Neural progenitor cell (in vitro differentiated cells): ENCODE measurements around the gene ACTRT2. TPM values are rescaled to one million over a fixed set of nuclear protein-coding genes. Genes with fewer than 3 reads are reported as not detected.

Experiments
- DNase-seq: peaks from one replicate; pipeline ENCODE4 v3.0.0-alpha.2; 2016; ENCODE audit warnings: low spot score
- H2AFZ ChIP-seq: fragments of 200-600 bp; sonication (generic); replicated peaks from 2 replicates; pipeline ENCODE4 v1.6.1; 2016; ENCODE audit warnings: antibody characterized with exemption
- H3F3A ChIP-seq: fragments of 200-600 bp; sonication (generic); 2 replicates; pipeline ENCODE4 v1.6.1; 2016; ENCODE audit warnings: antibody characterized with exemption, low read depth
- H3K27ac ChIP-seq: fragments of 200-600 bp; sonication (generic); 2 replicates; pipeline ENCODE4 v1.5.1; 2016; ENCODE audit warnings: mild to moderate bottlenecking
- H3K27me3 ChIP-seq: fragments of 200-600 bp; sonication (generic); 2 replicates; pipeline ENCODE4 v1.6.1; 2016; ENCODE audit warnings: mild to moderate bottlenecking, moderate library complexity
- H3K36me3 ChIP-seq: fragments of 200-600 bp; sonication (generic); 2 replicates; pipeline ENCODE4 v1.5.1; 2016
- H3K4me1 ChIP-seq: fragments of 200-600 bp; sonication (generic); 2 replicates; pipeline ENCODE4 v1.6.1; 2016; ENCODE audit warnings: mixed run types
- H3K4me2 ChIP-seq: fragments of 200-600 bp; sonication (generic); 2 replicates; pipeline ENCODE4 v1.6.1; 2016
- H3K4me3 ChIP-seq: fragments of 200-600 bp; sonication (generic); 2 replicates; pipeline ENCODE4 v1.5.1; 2016
- H3K79me2 ChIP-seq: fragments of 200-600 bp; sonication (generic); 2 replicates; pipeline ENCODE4 v1.6.1; 2016; ENCODE audit warnings: low read depth
- H3K9ac ChIP-seq: fragments of 200-600 bp; sonication (generic); 2 replicates; pipeline ENCODE4 v1.6.1; 2016
- H3K9me3 ChIP-seq: fragments of 200-600 bp; sonication (generic); 2 replicates; pipeline ENCODE4 v1.5.1; 2016; ENCODE audit warnings: low read depth
- H4K20me1 ChIP-seq: fragments of 200-600 bp; sonication (generic); 2 replicates; pipeline ENCODE4 v1.6.1; 2016; ENCODE audit warnings: low read depth
- H3K27ac Mint-ChIP-seq: 3 replicates; pipeline ENCODE4 v1.8.0; 2021; ENCODE audit warnings: mixed read lengths
- H3K27me3 Mint-ChIP-seq: 2 replicates; pipeline ENCODE4 v1.8.0; 2022; ENCODE audit warnings: low read depth, mild to moderate bottlenecking, inconsistent platforms, moderate library complexity, mixed read lengths; ENCODE audit not compliant: insufficient read depth
- H3K36me3 Mint-ChIP-seq: 3 replicates; pipeline ENCODE4 v1.8.0; 2021; ENCODE audit warnings: mixed read lengths
- H3K4me1 Mint-ChIP-seq: 3 replicates; pipeline ENCODE4 v1.8.0; 2021; ENCODE audit warnings: mixed read lengths
- H3K4me3 Mint-ChIP-seq: 3 replicates; pipeline ENCODE4 v1.8.0; 2021; ENCODE audit warnings: mild to moderate bottlenecking, moderate library complexity, mixed read lengths
- H3K9me3 Mint-ChIP-seq: 3 replicates; pipeline ENCODE4 v1.8.0; 2020; ENCODE audit warnings: mixed read lengths
- CTCF ChIP-seq: fragments of 200-600 bp; sonication (generic); IDR thresholded peaks from 2 replicates; pipeline ENCODE4 v1.5.1; 2017; ENCODE audit warnings: antibody characterized with exemption, mild to moderate bottlenecking
- EZH2 ChIP-seq: fragments of 200-600 bp; sonication (generic); IDR thresholded peaks from 2 replicates; pipeline ENCODE4 v1.6.1; 2017; ENCODE audit warnings: antibody characterized with exemption, mild to moderate bottlenecking, moderate library complexity
- EZH2phosphoT487 ChIP-seq: fragments of 200-600 bp; sonication (generic); IDR thresholded peaks from 2 replicates; pipeline ENCODE4 v1.6.1; 2017; ENCODE audit warnings: antibody characterized with exemption
- total RNA-seq: library from RNA; depleted of rRNA; stranded (reverse); fragments of >200 nt; gene quantifications from 2 replicates; pipeline ENCODE4 v1.2.3, GENCODE V29; 2015; ENCODE audit warnings: low replicate concordance

The ACTRT2 gene
- total RNA-seq, 1 donor from 2014 or later, result not detected

GRCh38 chr1:2980849-2981248 lies 40.4 kb upstream of the ACTRT2 start:
- H3K4me3 Mint-ChIP-seq, result no peak overlapping the region
- H3K27ac ChIP-seq, result no peak overlapping the region
- H4K20me1 ChIP-seq, result no peaks in the 10 kb centered on the region
- H3K9me3 ChIP-seq, result no peaks in the 10 kb centered on the region
- no peaks in the 10 kb centered on the region for H3K9me3 Mint-ChIP-seq
- H3F3A ChIP-seq, result no peaks in the 10 kb centered on the region
- DNase-seq, result no peak
- no peaks in the 10 kb centered on the region for H3K36me3 ChIP-seq
- no peaks in the 10 kb centered on the region for H3K27me3 ChIP-seq
- no peaks in the 10 kb centered on the region for H3K4me1 ChIP-seq
- H3K27ac Mint-ChIP-seq, result no peak overlapping the region
- no peaks in the 10 kb centered on the region for H3K79me2 ChIP-seq
- H3K4me3 ChIP-seq, result no peak overlapping the region
- H3K27me3 Mint-ChIP-seq, result peaks cover 5% of the 10 kb centered on the region
- H3K4me1 Mint-ChIP-seq, result peaks cover 14% of the 10 kb centered on the region
- no peak overlapping the region for H3K9ac ChIP-seq
- no peaks in the 10 kb centered on the region for H3K36me3 Mint-ChIP-seq
- H3K4me2 ChIP-seq, result no peak overlapping the region
- TF ChIP-seq EZH2phosphoT487 (no peak), CTCF (no peak), EZH2 (no peak)
- no peak overlapping the region for H2AFZ ChIP-seq

GRCh38 chr1:2981388-2981787 lies 39.9 kb upstream of the ACTRT2 start:
- no peaks in the 10 kb centered on the region for H3K9me3 ChIP-seq
- TF ChIP-seq EZH2 (no peak), CTCF (no peak), EZH2phosphoT487 (no peak)

GRCh38 chr1:2981981-2982614 lies 39.2 kb upstream of the ACTRT2 start:
- peaks cover 2% of the 10 kb centered on the region for H3K9me3 Mint-ChIP-seq
- no peak for DNase-seq
- no peaks in the 10 kb centered on the region for H3K36me3 Mint-ChIP-seq
- peaks cover 5% of the 10 kb centered on the region for H3K27me3 Mint-ChIP-seq
- H3K4me2 ChIP-seq, result no peak overlapping the region
- H3K27me3 ChIP-seq, result no peaks in the 10 kb centered on the region
- H4K20me1 ChIP-seq, result no peaks in the 10 kb centered on the region
- no peak overlapping the region for H3K4me3 ChIP-seq
- H3K9ac ChIP-seq, result no peak overlapping the region
- no peak overlapping the region for H3K4me3 Mint-ChIP-seq
- no peak overlapping the region for H3K27ac Mint-ChIP-seq
- no peaks in the 10 kb centered on the region for H3F3A ChIP-seq
- H3K4me1 ChIP-seq, result no peaks in the 10 kb centered on the region
- H3K9me3 ChIP-seq, result no peaks in the 10 kb centered on the region
- H3K4me1 Mint-ChIP-seq, result peaks cover 14% of the 10 kb centered on the region
- TF ChIP-seq CTCF, result no peak
- TF ChIP-seq EZH2phosphoT487, result no peak
- TF ChIP-seq EZH2, result no peak
- H2AFZ ChIP-seq, result no peak overlapping the region
- H3K79me2 ChIP-seq, result no peaks in the 10 kb centered on the region
- no peak overlapping the region for H3K27ac ChIP-seq
- H3K36me3 ChIP-seq, result no peaks in the 10 kb centered on the region

More at GRCh38 chr1:2981388-2981787, 39.9 kb upstream of the ACTRT2 start:
- Histone ChIP-seq H3K36me3 (no peaks in the 10 kb centered on the region), H3K4me2 (no peak overlapping the region), H3K4me1 (no peaks in the 10 kb centered on the region), H3K9ac (no peak overlapping the region), H3K4me3 (no peak overlapping the region), H4K20me1 (no peaks in the 10 kb centered on the region), H3K27me3 (no peaks in the 10 kb centered on the region), H3K79me2 (no peaks in the 10 kb centered on the region), H2AFZ (no peak overlapping the region), H3F3A (no peaks in the 10 kb centered on the region), H3K27ac (no peak overlapping the region)
- Mint-ChIP-seq H3K9me3 (peaks cover 2% of the 10 kb centered on the region), H3K36me3 (no peaks in the 10 kb centered on the region), H3K4me1 (peaks cover 14% of the 10 kb centered on the region), H3K4me3 (no peak overlapping the region), H3K27me3 (peaks cover 5% of the 10 kb centered on the region), H3K27ac (no peak overlapping the region)
- DNase-seq, result no peak
